H1 (cell line): ENCODE measurements around the gene IRF2BP2. TPM values are rescaled to one million over a fixed set of nuclear protein-coding genes. Genes with fewer than 3 reads are reported as not detected.

Experiments used
- CTCF ChIA-PET: fragments of 300-600 bp; sonication (Branson Sonifier 250); formaldehyde crosslinking; loops from one replicate; lab custom pipeline; 2021; ENCODE audit not compliant: partially characterized antibody; lab: Charles Lee
- POLR2A ChIA-PET: fragments of 300-600 bp; sonication (Branson Sonifier 250); formaldehyde crosslinking; loops from one replicate; lab custom pipeline; 2021; ENCODE audit warnings: inconsistent platforms; ENCODE audit not compliant: partially characterized antibody; lab: Charles Lee
- DNase-seq, 2 experiments: peaks; one replicate each; pipeline versions ENCODE4 v3.0.0 to v3.0.0-alpha.2; 2010 to 2022; ENCODE audit warnings: low spot score in 2 of 2, low read depth in 1 of 2, mixed read lengths in 1 of 2
- FAIRE-seq: peaks from 2 replicates; lab custom pipeline; 2011; peaks lifted over from hg19 to GRCh38; lab: Jason Lieb, UNC
- H2AFZ ChIP-seq: 2 replicates; pipeline ENCODE4 v1.8.1; 2012; ENCODE audit warnings: low read length, inconsistent platforms
- H2AK5ac ChIP-seq: 2 replicates; pipeline ENCODE4 v1.6.1; 2013; ENCODE audit warnings: low read depth, low read length
- H2BK120ac ChIP-seq: replicated peaks from 2 replicates; pipeline ENCODE3; 2013; ENCODE audit warnings: low read depth, low read length, inconsistent platforms
- H2BK12ac ChIP-seq: 2 replicates; pipeline ENCODE4 v1.6.1; 2013; ENCODE audit warnings: low read depth, low read length
- H2BK15ac ChIP-seq: 2 replicates; pipeline ENCODE4 v1.6.1; 2013; ENCODE audit warnings: low read length
- H2BK20ac ChIP-seq: 2 replicates; pipeline ENCODE4 v1.6.1; 2013; ENCODE audit warnings: low read length
- H2BK5ac ChIP-seq: 2 replicates; pipeline ENCODE4 v1.6.1; 2013; ENCODE audit warnings: low read depth, low read length
- H3K14ac ChIP-seq: 2 replicates; pipeline ENCODE4 v1.6.1; 2013; ENCODE audit warnings: inconsistent platforms; ENCODE audit not compliant: insufficient read length
- H3K18ac ChIP-seq: 2 replicates; pipeline ENCODE4 v1.6.1; 2013; ENCODE audit warnings: low read length; ENCODE audit errors: extremely low read depth
- H3K23ac ChIP-seq: 2 replicates; pipeline ENCODE4 v1.6.1; 2013; ENCODE audit warnings: inconsistent platforms; ENCODE audit not compliant: insufficient read length
- H3K23me2 ChIP-seq: 2 replicates; pipeline ENCODE4 v1.6.1; 2013; ENCODE audit warnings: low read depth, low read length
- H3K27ac ChIP-seq: 2 replicates; pipeline ENCODE4 v1.6.1; 2011; ENCODE audit warnings: low read depth, low read length, inconsistent platforms
- H3K27me3 ChIP-seq, 4 experiments: replicated peaks in 1 of 4; 1 replicate in 1 of 4; 2 replicates in 3 of 4; pipeline versions ENCODE4 v1.6.1 to v1.8.1; 2011 to 2013; ENCODE audit warnings: low read length in 3 of 4, mild to moderate bottlenecking in 3 of 4, inconsistent platforms in 2 of 4, mixed read lengths in 2 of 4, moderate library complexity in 1 of 4; ENCODE audit not compliant: control insufficient read depth in 3 of 4, insufficient read depth in 3 of 4; ENCODE audit errors: extremely low read depth in 1 of 4
- H3K36me3 ChIP-seq, 4 experiments: 2 replicates each; pipeline versions ENCODE4 v1.6.1 to v1.8.1; 2011 to 2013; ENCODE audit warnings: mild to moderate bottlenecking in 4 of 4, low read length in 3 of 4, moderate library complexity in 2 of 4, control low read depth in 1 of 4, inconsistent platforms in 1 of 4; ENCODE audit not compliant: insufficient read depth in 4 of 4, control insufficient read depth in 2 of 4
- H3K4ac ChIP-seq: replicated peaks from 2 replicates; pipeline ENCODE3; 2013; ENCODE audit warnings: low read length, low read depth, mixed read lengths, inconsistent platforms; ENCODE audit not compliant: insufficient read length
- H3K4me1 ChIP-seq, 4 experiments: replicated peaks in 1 of 4; 1 replicate in 1 of 4; 2 replicates in 3 of 4; pipeline versions ENCODE4 v1.6.1 to v1.8.1; 2011 to 2013; ENCODE audit warnings: low read length in 3 of 4, inconsistent platforms in 2 of 4, mixed read lengths in 1 of 4; ENCODE audit not compliant: insufficient read depth in 4 of 4, control insufficient read depth in 3 of 4
- H3K4me2 ChIP-seq, 2 experiments: 2 replicates each; pipeline versions ENCODE4 v1.6.1 to v1.8.1; 2011 to 2013; ENCODE audit warnings: low read depth in 2 of 2, low read length in 2 of 2, control low read depth in 1 of 2, inconsistent platforms in 1 of 2, mild to moderate bottlenecking in 1 of 2; ENCODE audit not compliant: insufficient read depth in 1 of 2
- H3K4me3 ChIP-seq, 4 experiments: fragments of 200-600, 300-600 bp in 1 of 4; sonication (generic), shearing (Covaris generic), sonication (Bioruptor Twin) in 1 of 4; 2 replicates each; pipeline versions ENCODE4 v1.5.1 to v1.8.1; 2011 to 2016; ENCODE audit warnings: low read length in 4 of 4, low read depth in 3 of 4, control low read depth in 2 of 4, inconsistent platforms in 2 of 4, mild to moderate bottlenecking in 2 of 4, mixed read lengths in 1 of 4, moderate library complexity in 1 of 4; ENCODE audit not compliant: insufficient read depth in 2 of 4; ENCODE audit errors: extremely low read depth in 1 of 4
- H3K56ac ChIP-seq: replicated peaks from 2 replicates; pipeline ENCODE3; 2013; ENCODE audit warnings: low read depth, mild to moderate bottlenecking, mixed read lengths, low read length, inconsistent platforms; ENCODE audit not compliant: insufficient read length
- H3K79me1 ChIP-seq: 2 replicates; pipeline ENCODE4 v1.6.1; 2013; ENCODE audit warnings: low read depth, low read length, control low read depth
- H3K79me2 ChIP-seq, 2 experiments: 2 replicates each; pipeline versions ENCODE4 v1.6.1 to v1.8.1; 2012 to 2013; ENCODE audit warnings: low read length in 2 of 2, mild to moderate bottlenecking in 2 of 2, inconsistent platforms in 1 of 2; ENCODE audit not compliant: insufficient read depth in 2 of 2, control insufficient read depth in 1 of 2
- H3K9ac ChIP-seq, 4 experiments: replicated peaks in 1 of 4; 1 replicate in 1 of 4; 2 replicates in 3 of 4; pipeline versions ENCODE4 v1.6.1 to v1.8.1; 2011 to 2013; ENCODE audit warnings: low read depth in 3 of 4, low read length in 3 of 4, control low read depth in 2 of 4, mild to moderate bottlenecking in 2 of 4, moderate library complexity in 2 of 4, inconsistent platforms in 1 of 4; ENCODE audit errors: extremely low read depth in 1 of 4
- H3K9me3 ChIP-seq, 2 experiments: 2 replicates each; pipeline versions ENCODE4 v1.6.1 to v1.8.1; 2012 to 2013; ENCODE audit warnings: mild to moderate bottlenecking in 2 of 2, moderate library complexity in 2 of 2, control low read depth in 1 of 2, inconsistent platforms in 1 of 2, low read depth in 1 of 2, low read length in 1 of 2, mixed read lengths in 1 of 2; ENCODE audit not compliant: insufficient read depth in 2 of 2
- H4K20me1 ChIP-seq, 2 experiments: replicated peaks in 1 of 2; 2 replicates each; pipeline versions ENCODE3 to v1.8.1; 2011 to 2013; ENCODE audit warnings: inconsistent platforms in 2 of 2, low read length in 2 of 2, mild to moderate bottlenecking in 1 of 2; ENCODE audit not compliant: insufficient read depth in 2 of 2, control insufficient read depth in 1 of 2
- H4K5ac ChIP-seq: 2 replicates; pipeline ENCODE4 v1.6.1; 2013; ENCODE audit warnings: low read length, low read depth, mixed read lengths, inconsistent platforms; ENCODE audit not compliant: insufficient read length
- H4K8ac ChIP-seq: 2 replicates; pipeline ENCODE4 v1.8.0; 2013; ENCODE audit warnings: mild to moderate bottlenecking, moderate library complexity, low read length, inconsistent platforms; ENCODE audit not compliant: insufficient read depth; ENCODE audit errors: extremely low read depth
- H4K91ac ChIP-seq: replicated peaks from 2 replicates; pipeline ENCODE3; 2013; ENCODE audit warnings: low read length, mixed read lengths, inconsistent platforms; ENCODE audit not compliant: insufficient read length
- CEBPB ChIP-seq: IDR thresholded peaks from 2 replicates; pipeline ENCODE4 v1.6.1; 2012; ENCODE audit warnings: low read depth, low read length
- PHF8 ChIP-seq: fragments of 200-600 bp; sonication (generic); conservative IDR thresholded peaks from 2 replicates; pipeline ENCODE4 v1.7.1; 2012; ENCODE audit warnings: low read depth, mild to moderate bottlenecking, inconsistent platforms, low read length, moderate library complexity
- WGBS, 2 experiments: shearing (Covaris generic) in 1 of 2; methylation state at CpG; one replicate each; pipeline versions ENCODE4 v1.1.6 to v1.1.7; 2013 to 2015; ENCODE audit warnings: low lambda C conversion rate in 2 of 2, mixed read lengths in 2 of 2, inconsistent platforms in 1 of 2, low coverage in 1 of 2, missing lambda C conversion rate in 1 of 2; ENCODE audit not compliant: insufficient replicate concordance in 2 of 2, insufficient coverage in 1 of 2, insufficient read length in 1 of 2; ENCODE audit errors: extremely low coverage in 1 of 2, missing lambda C conversion rate in 1 of 2; 5-methylcytosine and 5-hydroxymethylcytosine counted together
- polyA plus RNA-seq, 7 experiments: library from polyadenylated mRNA; depleted of rRNA in 3 of 7; stranded (reverse) in 5 of 7; unstranded in 2 of 7; fragments of >200 nt in 5 of 7; fragments of 200-250 nt in 2 of 7; gene quantifications; 1 replicate in 5 of 7; 2 replicates in 1 of 7; 4 replicates in 1 of 7; pipeline versions ENCODE4 v1.2.1 to v1.2.3, GENCODE V29; 2011 to 2013; ENCODE audit warnings: missing spikeins in 2 of 7, mixed read lengths in 2 of 7
- total RNA-seq: library from RNA; stranded (reverse); fragmentation: NEBNext Ultra II Directional; extraction: Animal tissue kit (Norgen Biotek cat#: 25700); gene quantifications from 2 replicates; pipeline ENCODE4 v1.2.1, GENCODE V29; 2021

Gene IRF2BP2
- total and polyA plus RNA-seq, 2 of the 8 experiments (the other 6 are each of a cell fraction or from before 2014, with no cell fraction given), result 24.9 to 67.5 TPM

GRCh38 chr1:234612352-234613127 lies 2.6 kb upstream of the IRF2BP2 start:
- ChIA-PET POLR2A (interaction anchor here (1.1 to 4.0 kb wide), 13 partner anchors 7 to 472 kb away, joined by 3 to 35 read pairs (median 4); no protein-coding TSS in a partner anchor), CTCF (interaction anchor here (0.6 to 2.3 kb wide), 12 partner anchors 11 to 481 kb away, joined by 3 to 11 read pairs (median 4); no protein-coding TSS in a partner anchor)
- peaks cover 6 to 17% of the 10 kb centered on the region in 2 experiments for H3K79me2 ChIP-seq
- no peak overlapping the region for H4K5ac ChIP-seq
- H3K23me2 ChIP-seq, result peaks cover 11% of the 10 kb centered on the region; the same call in 1 of the 2 replicates
- no peak overlapping the region for H2BK20ac ChIP-seq
- H3K9me3 ChIP-seq, result no peaks in the 10 kb centered on the region
- H4K20me1 ChIP-seq, result peaks cover under 1 to 8% of the 10 kb centered on the region in 2 experiments
- H3K36me3 ChIP-seq, result peaks cover 0 to 5% (median 0%) of the 10 kb centered on the region in 4 experiments; a peak in 1 of 8 replicates
- no peak overlapping the region for H3K27ac ChIP-seq
- no peak for DNase-seq
- H3K27me3 ChIP-seq, result no peaks in the 10 kb centered on the region
- 76% methylated on average over 20 of the region's 20 CpGs; no CpG with 5 or more reads in 1 of the 2 experiments for WGBS, 2 experiments
- H2AK5ac ChIP-seq, result peak overlapping the region; percentile 97; the same call in 1 of the 2 replicates
- H3K4me1 ChIP-seq, result peaks cover 10 to 24% (median 16%) of the 10 kb centered on the region in 4 experiments
- peak overlapping the region; percentile 46 for H2BK5ac ChIP-seq
- TF ChIP-seq PHF8 (no peak), CEBPB (peak; percentile 47)
- H3K4ac ChIP-seq, result no peak overlapping the region
- peak overlapping the region; percentile 58 for H2BK120ac ChIP-seq
- no peaks in the 10 kb centered on the region for H3K79me1 ChIP-seq
- no peak overlapping the region for H2BK15ac ChIP-seq
- 0 out of 2 replicates have a peak overlapping the region, but pooled peaks have one; percentile 28 for H4K8ac ChIP-seq
- no peak overlapping the region for H3K23ac ChIP-seq
- H2AFZ ChIP-seq, result peak overlapping the region; percentile 55; the same call in 1 of the 2 replicates
- peak overlapping the region; percentile 97 for H2BK12ac ChIP-seq
- H3K56ac ChIP-seq, result no peak overlapping the region
- no peak for FAIRE-seq
- peak overlapping the region; percentile 54 for H4K91ac ChIP-seq
- H3K18ac ChIP-seq, result peak overlapping the region; percentile 43; the same call in 1 of the 2 replicates
- no peak overlapping the region for H3K14ac ChIP-seq
- H3K9ac ChIP-seq, result no peak overlapping the region
- peak overlapping the region in 1 of 2 experiments; percentile 94; a peak in 1 of 4 replicates for H3K4me2 ChIP-seq
- H3K4me3 ChIP-seq, result no peak overlapping the region
